ENCODE measurements around the gene TOMM70.

The TOMM70 gene

DNA sequence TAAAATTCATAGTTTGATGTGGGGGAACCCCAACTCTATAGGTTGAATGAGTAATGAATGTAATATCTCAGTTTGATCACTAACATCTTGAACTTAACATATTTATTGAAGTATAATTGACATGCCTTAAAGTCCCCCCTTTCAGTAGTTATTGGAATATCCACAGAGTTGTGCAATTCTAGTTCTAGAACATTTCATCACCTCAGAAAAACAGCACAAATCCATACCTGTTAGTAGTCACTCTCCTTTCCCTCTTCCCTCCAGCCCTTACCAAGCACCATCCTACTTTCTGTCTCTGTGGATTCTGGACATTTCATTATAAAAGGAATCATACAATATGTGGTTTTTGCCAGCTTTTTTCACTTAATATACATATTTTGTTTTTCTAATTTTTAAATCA, 75.1 kb downstream of the TOMM70 start:
- DNase-seq (ENCODE audit: low read depth, low spot score): no peak

DNA sequence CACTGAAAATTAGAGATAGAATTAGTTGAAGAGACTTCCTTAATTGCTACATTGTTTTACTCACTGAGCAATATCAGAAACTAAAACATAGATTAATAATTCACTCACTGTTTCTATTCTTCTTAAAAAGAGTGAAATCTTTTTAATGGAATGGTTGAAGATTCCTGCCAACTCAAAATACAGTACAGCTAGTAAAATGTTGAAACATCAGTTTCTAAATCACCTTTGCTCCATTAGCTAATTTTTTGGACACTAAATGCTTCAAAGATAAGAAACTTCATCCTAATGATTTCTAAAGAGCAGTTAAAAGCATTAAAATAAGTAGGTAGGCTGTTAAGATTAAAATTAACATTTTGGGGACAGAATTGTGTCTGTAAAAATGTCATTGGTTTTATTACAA, 76.8 kb downstream of the TOMM70 start:
- no peak for DNase-seq (ENCODE audit: low read depth, low spot score)

DNA sequence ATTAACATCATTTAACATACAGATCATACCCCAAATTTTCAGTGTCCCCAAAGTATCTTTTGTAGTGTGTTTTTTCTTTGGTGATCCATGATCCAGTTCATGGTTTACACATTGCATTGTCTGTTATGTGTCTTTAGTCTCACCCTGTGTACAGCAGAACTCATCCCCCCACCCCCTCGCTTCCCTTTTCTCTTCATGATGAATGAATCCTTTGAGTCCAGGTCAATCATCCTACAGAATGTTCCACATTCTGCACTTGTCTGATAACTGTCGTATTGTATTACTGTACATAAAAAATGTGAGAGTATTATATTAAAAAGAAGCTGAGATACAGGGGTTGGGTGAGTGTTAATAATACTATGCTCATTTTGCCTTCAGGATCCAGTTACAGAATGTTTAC, 80.9 kb downstream of the TOMM70 start:
- DNase-seq (ENCODE audit: low read depth, low spot score): no peak

DNA sequence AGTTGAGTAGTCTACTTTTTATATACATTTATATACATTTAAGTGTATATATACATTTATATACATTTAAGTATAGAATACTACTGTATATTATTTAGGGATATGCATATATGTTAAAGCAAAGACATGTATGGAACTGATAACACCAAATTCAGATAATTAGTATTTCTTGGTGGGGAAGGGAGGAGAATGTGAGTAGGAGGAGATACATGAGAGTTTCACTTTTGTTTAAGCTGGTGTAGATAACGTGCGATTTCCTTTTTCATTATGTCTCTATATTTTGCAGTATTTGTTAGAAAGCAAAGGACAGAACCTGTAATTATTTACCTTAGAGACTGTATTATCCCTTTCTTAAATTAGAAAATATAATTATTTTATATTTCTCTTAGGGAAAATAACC, 83.0 kb downstream of the TOMM70 start:
- no peak for DNase-seq (ENCODE audit: low read depth, low spot score)

DNA sequence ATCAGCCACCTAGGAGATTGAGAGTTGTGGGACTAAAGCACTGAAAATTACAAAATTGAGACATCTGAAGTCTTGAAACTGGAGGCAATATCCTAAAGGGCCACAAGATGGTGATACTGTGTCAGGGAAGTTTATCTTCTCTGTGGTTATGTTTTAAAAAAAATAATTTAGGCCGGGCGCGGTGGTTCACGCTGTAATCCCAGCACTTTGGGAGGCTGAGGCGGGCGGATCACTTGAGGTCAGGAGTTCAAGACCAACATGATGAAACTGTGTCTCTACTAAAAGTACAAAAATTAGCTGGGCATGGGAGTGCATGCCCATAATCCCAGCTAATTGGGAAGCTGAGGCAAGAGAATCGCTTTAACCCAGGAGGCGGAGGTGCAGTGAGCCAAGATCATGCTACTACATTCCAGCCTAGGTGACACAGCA, 84.2 kb downstream of the TOMM70 start:
- no peak for DNase-seq (ENCODE audit: low read depth, low spot score)

Measured in brain pericyte (primary cell).